OCI-LY7 (cell line): Measurements from ENCODE around the gene HTR5A. TPM values are rescaled to one million over a fixed set of nuclear protein-coding genes. Genes with fewer than 3 reads are reported as not detected.

ENCODE experiments used
- BruUV-seq: library from RNA; stranded (reverse); fragments of 400-500 nt; replicated peaks from 2 replicates; lab custom pipeline; 2021; lab: Mats Ljungman, UMichigan
- CTCF ChIA-PET: fragments of 300-600 bp; sonication (Branson Sonifier 250); formaldehyde crosslinking; loops from one replicate; lab custom pipeline; 2022; ENCODE audit warnings: antibody characterized with exemption; ENCODE audit not compliant: unreplicated experiment; lab: Charles Lee
- POLR2A ChIA-PET: fragments of 300-600 bp; sonication (Branson Sonifier 250); formaldehyde crosslinking; loops from one replicate; lab custom pipeline; 2022; ENCODE audit warnings: antibody characterized with exemption; lab: Charles Lee
- DNase-seq: peaks from one replicate; pipeline ENCODE4 v3.0.0-alpha.2; 2015; ENCODE audit warnings: low spot score
- H2AFZ ChIP-seq: fragments of 200-600 bp; sonication (generic), shearing (Covaris generic); 2 replicates; pipeline ENCODE4 v1.6.1; 2014; ENCODE audit warnings: mild to moderate bottlenecking, antibody characterized with exemption, low read length, moderate library complexity
- H3K27ac ChIP-seq: fragments of 200-600 bp; sonication (generic); 2 replicates; pipeline ENCODE4 v1.5.1; 2014; ENCODE audit warnings: mixed run types, low read depth, mild to moderate bottlenecking, moderate library complexity, low read length, inconsistent platforms; ENCODE audit not compliant: poor library complexity, severe bottlenecking
- H3K36me3 ChIP-seq: fragments of 200-600 bp; sonication (generic); 2 replicates; pipeline ENCODE4 v1.6.1; 2014; ENCODE audit warnings: mild to moderate bottlenecking, antibody characterized with exemption, low read length, moderate library complexity, mixed read lengths; ENCODE audit not compliant: insufficient read depth
- H3K4me1 ChIP-seq: fragments of 200-600 bp; sonication (generic); 2 replicates; pipeline ENCODE4 v1.5.1; 2014; ENCODE audit warnings: mild to moderate bottlenecking, low read length; ENCODE audit not compliant: insufficient read depth, poor library complexity, severe bottlenecking
- H3K4me2 ChIP-seq: fragments of 200-600 bp; sonication (generic); 2 replicates; pipeline ENCODE4 v1.6.1; 2014; ENCODE audit warnings: mild to moderate bottlenecking, low read length
- H3K4me3 ChIP-seq: fragments of 200-600 bp; sonication (generic); 2 replicates; pipeline ENCODE4 v1.5.1; 2014; ENCODE audit warnings: mild to moderate bottlenecking, low read depth, low read length; ENCODE audit not compliant: poor library complexity, severe bottlenecking
- H3K79me2 ChIP-seq: fragments of 200-600 bp; sonication (generic); 2 replicates; pipeline ENCODE4 v1.6.1; 2016; ENCODE audit warnings: low read depth, mild to moderate bottlenecking, low read length, moderate library complexity, mixed read lengths; ENCODE audit not compliant: insufficient read depth
- H3K9me2 ChIP-seq: fragments of 200-600 bp; sonication (generic); 2 replicates; pipeline ENCODE4 v1.6.1; 2016; ENCODE audit warnings: mild to moderate bottlenecking, low read length, mixed read lengths; ENCODE audit not compliant: insufficient read depth
- H3K9me3 ChIP-seq: fragments of 200-600 bp; sonication (generic); 2 replicates; pipeline ENCODE4 v1.6.1; 2014; ENCODE audit warnings: mild to moderate bottlenecking, mixed run types, low read length, mixed read lengths
- H4K20me1 ChIP-seq: fragments of 200-600 bp; sonication (generic); 2 replicates; pipeline ENCODE4 v1.6.1; 2014; ENCODE audit warnings: mild to moderate bottlenecking, antibody characterized with exemption, low read length, moderate library complexity, mixed read lengths; ENCODE audit not compliant: insufficient read depth
- CTCF ChIP-seq: fragments of 200-600 bp; sonication (generic); conservative IDR thresholded peaks from 2 replicates; pipeline ENCODE4 v1.5.1; 2014; ENCODE audit warnings: mild to moderate bottlenecking, antibody characterized with exemption, low read length, moderate library complexity, mixed read lengths
- EZH2phosphoT487 ChIP-seq: fragments of 200-600 bp; sonication (generic); IDR thresholded peaks from 2 replicates; pipeline ENCODE4 v1.6.1; 2018; ENCODE audit warnings: low read depth, borderline replicate concordance, mild to moderate bottlenecking, mixed run types, antibody characterized with exemption, low read length, moderate library complexity, mixed read lengths
- intact Hi-C: fragments of 100-400 bp; cut with micrococcal nuclease; formaldehyde crosslinking; loops from one replicate; pipeline ENCODE4 v1.10.0; 2022; ENCODE audit not compliant: unreplicated experiment
- total RNA-seq, 2 experiments: library from RNA; depleted of rRNA in 1 of 2; stranded (reverse); fragments of >200 nt in 1 of 2; shearing (Covaris generic) in 1 of 2; gene quantifications; 2 replicates each; pipeline ENCODE4 v1.2.3, GENCODE V29; 2014 to 2022

The HTR5A gene
- total RNA-seq, 2 experiments from 2014 or later = not detected

GRCh38 chr7:155038335-155038734, 31.8 kb upstream of the HTR5A start:
- H3K4me3 ChIP-seq = no peak overlapping the region
- H3K36me3 ChIP-seq = no peaks in the 10 kb centered on the region
- no peaks in the 10 kb centered on the region for H4K20me1 ChIP-seq
- intact Hi-C loops = no loop called here
- CTCF ChIA-PET = interaction anchor here (0.6 to 0.7 kb wide), 2 partner anchors 219 to 528 kb away, joined by 4 to 5 read pairs; no protein-coding TSS in a partner anchor
- no peak overlapping the region for H3K4me2 ChIP-seq
- no peaks in the 10 kb centered on the region for H3K79me2 ChIP-seq
- POLR2A ChIA-PET = interaction anchor here (0.7 to 1.0 kb wide), 2 partner anchors 160 to 275 kb away, joined by 3 to 7 read pairs; no protein-coding TSS in a partner anchor
- H3K27ac ChIP-seq = no peak overlapping the region
- H2AFZ ChIP-seq = no peak overlapping the region
- TF ChIP-seq CTCF (no peak), EZH2phosphoT487 (no peak)
- H3K9me2 ChIP-seq = no peaks in the 10 kb centered on the region
- no peaks in the 10 kb centered on the region for H3K4me1 ChIP-seq
- no TSS peak for BruUV-seq
- no peak for DNase-seq
- no peaks in the 10 kb centered on the region for H3K9me3 ChIP-seq

- intact Hi-C loops = no loop called here
- Histone ChIP-seq H3K4me2 (no peak overlapping the region), H3K79me2 (no peaks in the 10 kb centered on the region), H4K20me1 (no peaks in the 10 kb centered on the region), H3K36me3 (no peaks in the 10 kb centered on the region), H3K4me3 (no peak overlapping the region), H3K9me2 (no peaks in the 10 kb centered on the region), H3K9me3 (no peaks in the 10 kb centered on the region), H3K27ac (no peak overlapping the region), H2AFZ (no peak overlapping the region), H3K4me1 (no peaks in the 10 kb centered on the region)
- ChIA-PET CTCF (no interaction called here), POLR2A (no interaction called here)
- no peak for DNase-seq
- no TSS peak for BruUV-seq
- no peak for TF ChIP-seq CTCF
- no peak for TF ChIP-seq EZH2phosphoT487
These were observed 26.4 kb upstream of the HTR5A start for GRCh38 chr7:155043756-155044155.

- Histone ChIP-seq H3K4me1 (no peaks in the 10 kb centered on the region), H4K20me1 (no peaks in the 10 kb centered on the region), H3K4me3 (no peak overlapping the region), H3K36me3 (no peaks in the 10 kb centered on the region), H3K9me3 (no peaks in the 10 kb centered on the region), H3K79me2 (no peaks in the 10 kb centered on the region), H2AFZ (no peak overlapping the region), H3K4me2 (no peak overlapping the region), H3K27ac (no peak overlapping the region), H3K9me2 (no peaks in the 10 kb centered on the region)
- intact Hi-C loops = no loop called here
- ChIA-PET POLR2A (interaction anchor here (0.6 kb wide), 1 partner anchor 8 kb away, joined by 3 read pairs; no protein-coding TSS in a partner anchor), CTCF (no interaction called here)
- TF ChIP-seq EZH2phosphoT487 (no peak), CTCF (no peak)
- no peak for DNase-seq
- no TSS peak for BruUV-seq
These were observed 22.1 kb upstream of the HTR5A start for GRCh38 chr7:155048006-155048405.
